Retinal pigment epithelial cell (primary cell): ENCODE measurements around the gene SMOC1.

Source experiments
- DNase-seq: peaks from one replicate; pipeline ENCODE4 v3.0.0-alpha.2; 2010; ENCODE audit warnings: low read depth
- H3K4me3 ChIP-seq: 2 replicates; pipeline ENCODE4 v1.5.1; 2011; ENCODE audit warnings: mild to moderate bottlenecking, low read length, control low read depth, moderate library complexity
- TF ChIP-seq, protein P1 (sequence below): conservative IDR thresholded peaks from 2 replicates; pipeline ENCODE4 v1.5.1; 2011; ENCODE audit warnings: low read depth, low read length, control low read depth, inconsistent platforms

The SMOC1 gene

DNA sequence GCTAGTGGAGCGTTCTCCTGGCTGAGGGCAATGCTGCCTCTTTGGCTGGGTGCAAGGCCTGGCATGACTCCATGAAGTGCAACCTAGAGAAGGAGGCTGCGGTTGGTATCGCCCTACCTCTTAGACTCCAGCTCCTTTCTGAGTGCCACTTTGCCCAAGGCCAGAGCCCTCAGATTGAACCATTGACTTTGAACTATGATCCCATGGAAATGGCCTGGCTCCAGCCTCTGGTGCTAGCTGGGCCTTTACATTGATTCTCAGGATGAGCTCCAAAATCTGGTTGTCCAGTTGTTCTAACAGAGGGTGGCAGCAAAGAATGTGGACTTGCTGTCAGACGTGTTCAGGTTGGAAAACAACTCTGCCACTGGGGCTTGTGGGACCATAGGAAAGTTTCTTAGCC is 16.1 kb upstream of the SMOC1 start:
- H3K4me3 ChIP-seq = no peak overlapping the region

DNA sequence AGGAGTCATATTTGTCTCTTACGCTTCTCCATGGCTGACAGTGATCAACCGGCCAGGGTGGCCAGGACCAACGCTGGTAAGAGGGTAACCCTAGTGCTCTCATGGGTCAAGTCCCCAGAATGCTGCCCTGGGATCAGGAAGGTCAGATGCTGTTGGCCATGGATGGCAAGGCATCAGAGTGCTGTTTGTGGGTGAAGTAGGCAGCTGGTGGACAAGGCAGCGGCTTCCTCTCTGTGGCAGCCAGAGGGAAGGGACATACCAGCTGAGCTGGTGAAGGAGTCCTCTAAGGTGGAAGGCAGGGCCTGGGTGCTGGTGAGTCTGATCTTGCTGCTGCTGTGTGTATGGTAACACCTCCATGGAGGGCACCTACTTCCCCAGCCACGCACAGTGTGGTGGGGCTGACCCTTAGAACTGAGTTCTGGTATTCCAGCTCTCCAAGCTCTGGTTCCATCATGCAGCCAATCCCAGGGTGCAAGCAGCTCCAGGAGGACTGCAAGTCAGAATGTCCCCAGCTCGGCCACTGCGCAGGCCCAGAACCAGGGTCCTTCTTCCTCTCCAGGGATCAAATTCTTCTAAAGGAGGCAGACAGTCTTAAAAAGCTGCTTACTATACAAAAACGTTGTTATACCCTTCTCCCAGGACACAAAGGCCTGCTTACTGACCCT is 13.4 kb upstream of the SMOC1 start:
- H3K4me3 ChIP-seq = no peak overlapping the region
- no peak for DNase-seq
- TF ChIP-seq, protein P1, sequence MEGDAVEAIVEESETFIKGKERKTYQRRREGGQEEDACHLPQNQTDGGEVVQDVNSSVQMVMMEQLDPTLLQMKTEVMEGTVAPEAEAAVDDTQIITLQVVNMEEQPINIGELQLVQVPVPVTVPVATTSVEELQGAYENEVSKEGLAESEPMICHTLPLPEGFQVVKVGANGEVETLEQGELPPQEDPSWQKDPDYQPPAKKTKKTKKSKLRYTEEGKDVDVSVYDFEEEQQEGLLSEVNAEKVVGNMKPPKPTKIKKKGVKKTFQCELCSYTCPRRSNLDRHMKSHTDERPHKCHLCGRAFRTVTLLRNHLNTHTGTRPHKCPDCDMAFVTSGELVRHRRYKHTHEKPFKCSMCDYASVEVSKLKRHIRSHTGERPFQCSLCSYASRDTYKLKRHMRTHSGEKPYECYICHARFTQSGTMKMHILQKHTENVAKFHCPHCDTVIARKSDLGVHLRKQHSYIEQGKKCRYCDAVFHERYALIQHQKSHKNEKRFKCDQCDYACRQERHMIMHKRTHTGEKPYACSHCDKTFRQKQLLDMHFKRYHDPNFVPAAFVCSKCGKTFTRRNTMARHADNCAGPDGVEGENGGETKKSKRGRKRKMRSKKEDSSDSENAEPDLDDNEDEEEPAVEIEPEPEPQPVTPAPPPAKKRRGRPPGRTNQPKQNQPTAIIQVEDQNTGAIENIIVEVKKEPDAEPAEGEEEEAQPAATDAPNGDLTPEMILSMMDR = no peak

More for the DNA sequence above, 16.1 kb upstream of the SMOC1 start:
- no peak for DNase-seq
- TF ChIP-seq, protein P1 = no peak

DNA sequence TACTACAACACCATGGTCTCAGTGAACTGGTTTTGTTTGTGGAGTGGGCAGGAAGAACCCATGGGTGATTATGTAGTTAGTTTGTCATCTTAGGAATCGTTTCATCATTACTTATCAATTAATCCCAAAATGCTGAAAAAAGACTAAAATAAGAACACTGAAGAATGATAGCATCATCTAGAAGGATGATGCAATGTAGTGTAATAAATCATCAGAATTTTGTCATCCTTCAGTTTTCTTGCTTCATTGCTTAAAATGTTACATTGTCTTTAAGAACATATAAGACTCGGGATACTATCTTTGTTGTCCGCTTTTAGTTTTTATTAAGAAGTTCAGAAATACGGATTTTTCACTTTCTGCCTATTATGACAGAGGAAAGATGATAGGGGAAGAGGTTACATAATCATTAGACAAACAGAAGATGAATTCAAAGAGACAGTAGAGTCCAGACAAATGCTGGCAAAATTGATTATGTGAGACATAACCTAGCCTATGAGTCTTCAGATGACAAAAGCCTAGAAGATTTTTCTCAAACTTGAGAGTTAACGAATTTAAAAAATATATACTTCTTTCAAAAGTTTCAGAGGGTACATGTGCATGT is 10.8 kb upstream of the SMOC1 start:
- H3K4me3 ChIP-seq = no peak overlapping the region
- TF ChIP-seq, protein P1 = no peak
- no peak for DNase-seq

DNA sequence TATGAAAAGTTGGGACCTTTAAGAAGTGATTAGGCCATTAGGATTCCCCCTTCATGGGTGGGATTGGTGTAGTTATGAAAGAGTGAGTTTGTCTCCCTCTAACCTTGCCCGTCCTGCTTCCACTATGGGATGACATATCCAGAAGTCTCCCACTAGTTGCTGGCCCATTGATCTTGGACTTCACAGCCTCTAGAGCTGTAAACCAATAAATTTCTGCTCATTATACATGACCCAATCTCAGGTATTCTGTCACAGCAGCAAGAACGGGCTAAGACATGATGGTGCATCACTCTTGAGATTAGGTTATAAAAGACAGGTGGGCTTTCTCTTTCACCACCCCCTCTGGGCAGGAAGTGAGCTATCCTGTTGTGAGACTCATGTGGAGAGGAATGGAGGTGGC is 8.6 kb upstream of the SMOC1 start:
- TF ChIP-seq, protein P1 = no peak
- H3K4me3 ChIP-seq = no peak overlapping the region
- no peak for DNase-seq

DNA sequence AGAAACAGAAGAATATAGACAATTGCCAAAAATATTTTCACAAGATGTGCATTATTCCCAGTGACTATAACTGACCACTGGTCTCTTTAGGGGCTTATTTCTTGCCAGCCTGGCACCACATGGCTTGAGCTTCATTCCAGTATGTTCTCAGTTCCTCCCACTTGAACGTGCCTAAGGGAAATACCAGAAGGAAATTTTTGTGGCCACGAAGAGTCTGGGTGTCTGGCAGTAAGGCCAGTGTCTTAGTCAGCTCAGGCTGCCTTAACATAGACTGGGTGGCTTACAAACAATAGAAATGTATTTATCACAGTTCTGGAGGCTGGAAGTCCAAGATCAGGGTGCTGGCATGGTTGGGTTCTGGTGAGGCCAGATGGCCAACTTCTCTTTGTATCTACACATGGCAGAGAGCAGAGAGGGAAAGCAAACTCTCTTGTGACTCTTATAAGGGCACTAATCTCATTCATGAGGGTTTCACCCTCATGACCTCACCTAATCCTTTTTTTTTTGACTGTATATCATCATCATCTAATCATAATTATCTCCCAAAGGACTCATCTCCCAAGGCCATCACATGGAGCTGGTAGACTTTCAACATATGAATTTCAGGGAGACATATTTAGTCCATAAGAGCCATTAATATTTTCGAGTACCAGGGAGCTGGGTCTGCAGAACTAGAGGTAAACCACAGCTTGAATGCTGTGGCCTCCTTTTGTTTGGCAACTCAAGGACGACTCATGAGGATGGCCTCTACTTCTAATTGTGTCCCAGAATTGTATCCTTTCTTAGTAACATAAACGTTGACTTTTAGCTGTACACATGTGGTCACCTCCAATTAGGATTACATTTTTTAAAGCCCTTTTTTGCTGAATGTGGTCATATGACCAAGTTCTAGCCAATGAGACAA is 5.1 kb upstream of the SMOC1 start:
- no peak overlapping the region for H3K4me3 ChIP-seq
- no peak for DNase-seq
- TF ChIP-seq, protein P1 = no peak

DNA sequence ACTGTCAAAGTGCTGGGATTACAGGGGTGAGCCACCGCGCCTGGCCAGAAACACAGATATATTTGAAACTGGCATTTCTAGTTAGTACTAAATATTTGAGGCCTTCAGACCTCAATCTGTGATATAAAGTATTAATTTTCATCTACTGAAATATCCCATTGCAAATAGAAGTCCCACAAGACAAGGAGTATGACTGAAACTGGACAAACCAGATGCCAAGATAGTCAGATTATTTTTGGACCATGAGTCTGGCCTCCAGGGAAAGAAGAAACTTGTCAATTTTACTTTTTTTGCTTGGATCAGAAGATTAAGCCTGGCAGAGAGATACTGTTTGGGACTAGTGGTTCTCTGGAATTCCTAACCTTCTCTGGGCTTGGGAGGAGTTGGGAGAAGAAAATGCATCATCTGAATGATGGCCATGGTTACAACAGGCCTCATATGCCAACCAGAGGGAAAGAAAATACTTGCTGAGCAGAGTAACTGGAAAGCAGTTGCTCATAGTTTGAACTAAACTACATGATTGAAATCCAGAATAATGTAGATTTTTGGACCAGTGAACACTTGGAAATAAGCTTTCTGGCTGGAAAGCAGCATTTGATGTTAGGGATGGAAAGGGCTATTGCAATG is 2.9 kb upstream of the SMOC1 start:
- no peak for DNase-seq
- no peak overlapping the region for H3K4me3 ChIP-seq
- TF ChIP-seq, protein P1 = no peak
